H7 (cell line): ENCODE data around the gene PIGQ. TPM values are rescaled to one million over a fixed set of nuclear protein-coding genes. Genes with fewer than 3 reads are reported as not detected.

ENCODE experiments used
- DNase-seq: peaks from one replicate; pipeline ENCODE4 v3.0.0; 2012
- H3K27me3 ChIP-seq: 2 replicates; pipeline ENCODE4 v1.6.0; 2011; ENCODE audit warnings: mild to moderate bottlenecking, low read length; ENCODE audit not compliant: control insufficient read depth, insufficient read depth
- H3K36me3 ChIP-seq: replicated peaks from 2 replicates; pipeline ENCODE4 v1.5.1; 2011; ENCODE audit warnings: low read length; ENCODE audit not compliant: control insufficient read depth, insufficient read depth
- H3K4me3 ChIP-seq: 2 replicates; pipeline ENCODE4 v1.5.1; 2011; ENCODE audit warnings: low read depth, mild to moderate bottlenecking, control low read depth, low read length, moderate library complexity; ENCODE audit not compliant: insufficient read depth
- total RNA-seq: library from RNA; depleted of rRNA; stranded (reverse); fragments of >200 nt; shearing (Covaris generic); gene quantifications from 2 replicates; pipeline ENCODE4 v1.2.3, GENCODE V29; 2014

Gene PIGQ
- total RNA-seq, 1 experiment from 2014 or later: 44.6 TPM

GRCh38 chr16:580141-580945, 10.6 kb downstream of the PIGQ start:
- Histone ChIP-seq H3K4me3 (no peak overlapping the region), H3K27me3 (peaks cover 2% of the 10 kb centered on the region; the same call in 1 of the 2 replicates)
- no peak for DNase-seq

GRCh38 chr16:580946-581498, 11.3 kb downstream of the PIGQ start:
- peaks cover 3% of the 10 kb centered on the region; the same call in 1 of the 2 replicates for H3K27me3 ChIP-seq
- no peak for DNase-seq
- H3K36me3 ChIP-seq: no peaks in the 10 kb centered on the region
- H3K4me3 ChIP-seq: no peak overlapping the region

More at GRCh38 chr16:580141-580945, 10.6 kb downstream of the PIGQ start:
- no peaks in the 10 kb centered on the region for H3K36me3 ChIP-seq

GRCh38 chr16:582218-582613, 12.4 kb downstream of the PIGQ start:
- H3K4me3 ChIP-seq: no peak overlapping the region
- DNase-seq: peak; percentile 78
- no peaks in the 10 kb centered on the region for H3K36me3 ChIP-seq
- H3K27me3 ChIP-seq: peaks cover 8% of the 10 kb centered on the region

GRCh38 chr16:582614-583331, 13.0 kb downstream of the PIGQ start:
- Histone ChIP-seq H3K27me3 (peaks cover 8% of the 10 kb centered on the region), H3K4me3 (no peak overlapping the region), H3K36me3 (no peaks in the 10 kb centered on the region; the same call in 1 of the 2 replicates)
- DNase-seq: peak; percentile 81

- Histone ChIP-seq H3K36me3 (no peaks in the 10 kb centered on the region; the same call in 1 of the 2 replicates), H3K27me3 (peaks cover 8% of the 10 kb centered on the region), H3K4me3 (peak overlapping the region; percentile 14; the same call in 1 of the 2 replicates)
- DNase-seq: peak; percentile 96
Observed at GRCh38 chr16:583470-583814, 13.7 kb downstream of the PIGQ start.

- peaks cover 8% of the 10 kb centered on the region for H3K27me3 ChIP-seq
- DNase-seq: peak; percentile 89
- peak overlapping the region; percentile 14; the same call in 1 of the 2 replicates for H3K4me3 ChIP-seq
Observed at GRCh38 chr16:583815-584591, 14.2 kb downstream of the PIGQ start.

GRCh38 chr16:585351-585750, 15.6 kb downstream of the PIGQ start:
- DNase-seq: peak; percentile 83

More at GRCh38 chr16:583815-584591, 14.2 kb downstream of the PIGQ start:
- no peaks in the 10 kb centered on the region; the same call in 1 of the 2 replicates for H3K36me3 ChIP-seq

GRCh38 chr16:586047-586644, 16.4 kb downstream of the PIGQ start:
- DNase-seq: no peak
- Histone ChIP-seq H3K36me3 (no peaks in the 10 kb centered on the region; the same call in 1 of the 2 replicates), H3K4me3 (no peak overlapping the region), H3K27me3 (peaks cover 14% of the 10 kb centered on the region)

More at GRCh38 chr16:585351-585750, 15.6 kb downstream of the PIGQ start:
- Histone ChIP-seq H3K4me3 (no peak overlapping the region), H3K36me3 (no peaks in the 10 kb centered on the region; the same call in 1 of the 2 replicates), H3K27me3 (peaks cover 8% of the 10 kb centered on the region)

GRCh38 chr16:586645-587590, 17.1 kb downstream of the PIGQ start:
- no peak for DNase-seq
- Histone ChIP-seq H3K27me3 (peaks cover 14% of the 10 kb centered on the region), H3K36me3 (no peaks in the 10 kb centered on the region; the same call in 1 of the 2 replicates), H3K4me3 (no peak overlapping the region)

GRCh38 chr16:588639-588888, 18.8 kb downstream of the PIGQ start:
- peak; percentile 78 for DNase-seq
- H3K4me3 ChIP-seq: peak overlapping the region; percentile 87

GRCh38 chr16:588889-589657, 19.3 kb downstream of the PIGQ start:
- Histone ChIP-seq H3K4me3 (peak overlapping the region; percentile 87), H3K27me3 (peaks cover 14% of the 10 kb centered on the region), H3K36me3 (no peaks in the 10 kb centered on the region; the same call in none of the 2 replicates)
- DNase-seq: peak; percentile 99

More at GRCh38 chr16:588639-588888, 18.8 kb downstream of the PIGQ start:
- Histone ChIP-seq H3K27me3 (peaks cover 14% of the 10 kb centered on the region), H3K36me3 (no peaks in the 10 kb centered on the region; the same call in none of the 2 replicates)

- DNase-seq: peak; percentile 100
- H3K36me3 ChIP-seq: no peaks in the 10 kb centered on the region; the same call in none of the 2 replicates
- H3K27me3 ChIP-seq: peaks cover 14% of the 10 kb centered on the region
- peak within 1 kb of the TSS; percentile 87 for H3K4me3 ChIP-seq
Observed at GRCh38 chr16:589658-590187, 20.0 kb downstream of the PIGQ start, which contains the start of gene RAB40C. Gene RAB40C (plus strand): TSS chr16:590066. CDS start chr16:590292, 226 bp downstream.
